ENCODE measurements around the gene SOWAHB. TPM values are rescaled to one million over a fixed set of nuclear protein-coding genes. Genes with fewer than 3 reads are reported as not detected.
A peak's percentile ranks its signal among the peaks of the same experiment; 100 is the strongest.

SOWAHB gene
- total RNA-seq, 4 donors from 2014 or later, result 1.9 to 3.3 TPM; not detected in 2

- Histone ChIP-seq H3K36me3 (no peaks in the 10 kb centered on the region), H3K27ac (no peak overlapping the region), H3K4me1 (peaks cover 0 to 7% of the 10 kb centered on the region in 2 donors), H3K9me3 (no peaks in the 10 kb centered on the region), H3K4me3 (no peak overlapping the region), H3K27me3 (peaks cover 0 to 13% of the 10 kb centered on the region in 2 donors)
- intact Hi-C loops (cut with DNase I; ENCODE audit: low total_unique reads), result no loop called here
- TF ChIP-seq POLR2A (IDR thresholded peaks at IDR 0.05) (no peak), CTCF (IDR thresholded peaks at IDR 0.05) (no peak)
- no peak for DNase-seq
These were observed 1.2 kb upstream of the SOWAHB start for GRCh38 chr4:76898949-76899645.

GRCh38 chr4:76898385-76898692 is 395 bp upstream of the SOWAHB start:
- Histone ChIP-seq H3K36me3 (no peaks in the 10 kb centered on the region), H3K9me3 (no peaks in the 10 kb centered on the region), H3K4me1 (peaks cover 0 to 7% of the 10 kb centered on the region in 2 donors), H3K27ac (no peak overlapping the region), H3K4me3 (peak overlapping the region; percentile 18 to 36), H3K27me3 (peaks cover 0 to 13% of the 10 kb centered on the region in 2 donors)
- no peak for DNase-seq
- TF ChIP-seq CTCF (IDR thresholded peaks at IDR 0.05) (no peak), POLR2A (IDR thresholded peaks at IDR 0.05) (no peak)
- intact Hi-C loops (cut with DNase I; ENCODE audit: low total_unique reads), result no loop called here

GRCh38 chr4:76896614-76897535 is 1.1 kb downstream of the SOWAHB start:
- TF ChIP-seq CTCF (IDR thresholded peaks at IDR 0.05) (no peak), POLR2A (IDR thresholded peaks at IDR 0.05) (no peak)
- DNase-seq, result no peak
- Histone ChIP-seq H3K27me3 (peaks cover 0 to 13% of the 10 kb centered on the region in 2 donors), H3K27ac (no peak overlapping the region), H3K4me3 (peak overlapping the region; percentile 18 to 36), H3K36me3 (no peaks in the 10 kb centered on the region), H3K4me1 (peaks cover 0 to 7% of the 10 kb centered on the region in 2 donors), H3K9me3 (no peaks in the 10 kb centered on the region)
- intact Hi-C loops (cut with DNase I; ENCODE audit: low total_unique reads), result no loop called here

- peaks cover 0 to 7% of the 10 kb centered on the region in 2 donors for H3K4me1 ChIP-seq
- peaks cover 0 to 13% of the 10 kb centered on the region in 2 donors for H3K27me3 ChIP-seq
- no peaks in the 10 kb centered on the region for H3K36me3 ChIP-seq
- DNase-seq, result no peak
- no peak for TF ChIP-seq CTCF (IDR thresholded peaks at IDR 0.05)
- TF ChIP-seq POLR2A (IDR thresholded peaks at IDR 0.05), result no peak
- no peak overlapping the region for H3K27ac ChIP-seq
- H3K4me3 ChIP-seq, result no peak overlapping the region
- no peaks in the 10 kb centered on the region for H3K9me3 ChIP-seq
- intact Hi-C loops (cut with DNase I; ENCODE audit: low total_unique reads), result no loop called here
These were observed 1.9 kb downstream of the SOWAHB start for GRCh38 chr4:76896048-76896447.

GRCh38 chr4:76895619-76896018 is 2.3 kb downstream of the SOWAHB start:
- Histone ChIP-seq H3K9me3 (no peaks in the 10 kb centered on the region), H3K27ac (no peak overlapping the region), H3K27me3 (peaks cover 0 to 13% of the 10 kb centered on the region in 2 donors), H3K4me1 (peaks cover 0 to 7% of the 10 kb centered on the region in 2 donors), H3K4me3 (no peak overlapping the region), H3K36me3 (no peaks in the 10 kb centered on the region)
- no peak for DNase-seq
- TF ChIP-seq POLR2A (IDR thresholded peaks at IDR 0.05), result no peak
- no peak for TF ChIP-seq CTCF (IDR thresholded peaks at IDR 0.05)
- intact Hi-C loops (cut with DNase I; ENCODE audit: low total_unique reads), result no loop called here

All from uterus (tissue), 4 donors.